Kidney epithelial cell (primary cell): ENCODE measurements around the gene FLOT1. TPM values are rescaled to one million over a fixed set of nuclear protein-coding genes. Genes with fewer than 3 reads are reported as not detected.

Experiments
- DNase-seq: peaks from one replicate; pipeline ENCODE4 v3.0.0-alpha.2; 2010; ENCODE audit warnings: low read depth
- H3K27me3 ChIP-seq: 2 replicates; pipeline ENCODE4 v1.6.0; 2011; ENCODE audit warnings: low read length; ENCODE audit not compliant: control insufficient read depth, insufficient read depth
- H3K36me3 ChIP-seq: 2 replicates; pipeline ENCODE4 v1.5.1; 2011; ENCODE audit warnings: low read length; ENCODE audit not compliant: control insufficient read depth, insufficient read depth
- H3K4me3 ChIP-seq: 2 replicates; pipeline ENCODE4 v1.5.1; 2011; ENCODE audit warnings: low read depth, mild to moderate bottlenecking, control low read depth, low read length
- CTCF ChIP-seq: IDR thresholded peaks from 2 replicates; pipeline ENCODE4 v1.5.1; 2011; ENCODE audit warnings: mild to moderate bottlenecking, moderate library complexity, low read length, control low read depth, inconsistent platforms; ENCODE audit not compliant: insufficient read depth, poor library complexity, severe bottlenecking
- total RNA-seq: library from RNA; depleted of rRNA; stranded (reverse); fragments of >200 nt; gene quantifications from 2 replicates; pipeline ENCODE4 v1.2.3, GENCODE V29; 2015

Gene FLOT1
- total RNA-seq, 1 donor from 2014 or later: 142 TPM

GRCh38 chr6:30679765-30680535 is 62.5 kb downstream of the FLOT1 start:
- Histone ChIP-seq H3K27me3 (no peaks in the 10 kb centered on the region), H3K4me3 (no peak overlapping the region), H3K36me3 (peaks cover 3% of the 10 kb centered on the region)
- DNase-seq: no peak
- no peak for TF ChIP-seq CTCF

- H3K4me3 ChIP-seq: no peak overlapping the region
- H3K27me3 ChIP-seq: no peaks in the 10 kb centered on the region
- H3K36me3 ChIP-seq: peaks cover 1% of the 10 kb centered on the region
- no peak for DNase-seq
- peak; percentile 98 for TF ChIP-seq CTCF
Measured at GRCh38 chr6:30678964-30679726, 63.3 kb downstream of the FLOT1 start.

Other genes starting within 250 kb of the FLOT1 start
- 31.1 and 36.7 TPM in 2 replicates for gene GNL1, start 186.2 kb downstream of the FLOT1 start, total RNA-seq
- 8.6 and 10.1 TPM in 2 replicates for gene PRR3, start 185.4 kb downstream of the FLOT1 start, total RNA-seq
- gene ABCF1, start 171.2 kb downstream of the FLOT1 start, total RNA-seq: 46.3 and 57.7 TPM in 2 replicates
- 38.6 and 40.2 TPM in 2 replicates for gene PPP1R10, start 125.4 kb downstream of the FLOT1 start, total RNA-seq
- 56.4 and 78.9 TPM in 2 replicates for gene MRPS18B, start 124.8 kb downstream of the FLOT1 start, total RNA-seq
- gene ATAT1, start 115.8 kb downstream of the FLOT1 start, total RNA-seq: 6.6 and 8.5 TPM in 2 replicates
- gene C6orf136, start 95.6 kb downstream of the FLOT1 start, total RNA-seq: 7.6 and 12.7 TPM in 2 replicates
- 34.7 and 39.2 TPM in 2 replicates for gene DHX16, start 69.7 kb downstream of the FLOT1 start, total RNA-seq
- 125 and 129 TPM in 2 replicates for gene PPP1R18, start 56.0 kb downstream of the FLOT1 start, total RNA-seq
- gene NRM, start 51.7 kb downstream of the FLOT1 start, total RNA-seq: 8.9 and 10.4 TPM in 2 replicates
- gene MDC1, start 25.4 kb downstream of the FLOT1 start, total RNA-seq: 11.4 and 14.7 TPM in 2 replicates
- gene TUBB, start 22.3 kb downstream of the FLOT1 start, total RNA-seq: 808 and 855 TPM in 2 replicates
- gene IER3, start 1.9 kb upstream of the FLOT1 start, total RNA-seq: 188 and 229 TPM in 2 replicates
- gene DDR1, start 141.8 kb upstream of the FLOT1 start, total RNA-seq: 171 and 173 TPM in 2 replicates
- gene GTF2H4, start 165.5 kb upstream of the FLOT1 start, total RNA-seq: 23.0 and 27.7 TPM in 2 replicates
- 34.7 and 37.7 TPM in 2 replicates for gene VARS2, start 171.6 kb upstream of the FLOT1 start, total RNA-seq
- 1.0 TPM in 1 of 2 replicates, not detected in the other for gene SFTA2, start 189.5 kb upstream of the FLOT1 start, total RNA-seq
- not detected in 2 replicates for gene MUCL3, start 198.3 kb upstream of the FLOT1 start, total RNA-seq
- not detected in 2 replicates for gene MUC21, start 241.0 kb upstream of the FLOT1 start, total RNA-seq